ENCODE measurements around the gene TCF25. TPM values are rescaled to one million over a fixed set of nuclear protein-coding genes. Genes with fewer than 3 reads are reported as not detected.

The TCF25 gene
- total RNA-seq, 2 donors from 2014 or later, result 141 to 302 TPM

DNA sequence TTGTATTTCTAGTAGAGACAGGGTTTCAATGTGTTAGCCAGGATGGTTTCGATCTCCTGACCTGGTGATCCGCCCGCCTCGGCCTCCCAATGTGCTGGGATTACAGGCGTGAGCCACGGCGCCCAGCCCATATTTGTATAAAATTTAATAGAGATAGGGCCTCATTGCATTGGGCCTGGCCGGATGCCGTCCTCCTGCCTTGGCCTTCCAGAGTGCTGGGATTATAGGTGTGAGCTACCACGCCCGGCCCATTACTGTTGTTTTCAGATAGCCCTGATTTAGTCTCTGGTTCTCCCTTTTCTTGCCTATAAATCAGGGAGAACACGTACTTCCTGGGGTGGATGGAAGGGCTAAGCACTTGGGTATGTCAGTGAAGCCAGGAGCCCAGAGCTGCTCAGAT is 78.7 kb downstream of the TCF25 start:
- TF ChIP-seq POLR2AphosphoS5 (IDR thresholded peaks at IDR 0.05) (no peak), CTCF (IDR thresholded peaks at IDR 0.05) (no peak), POLR2A (IDR thresholded peaks at IDR 0.05) (no peak)
- Histone ChIP-seq H3K27ac (no peak overlapping the region), H3K36me3 (peaks cover 0 to 5% of the 10 kb centered on the region in 2 donors), H3K4me3 (no peak overlapping the region), H3K9me3 (no peaks in the 10 kb centered on the region), H3K27me3 (replicated peaks; ENCODE audit: insufficient read depth) (no peaks in the 10 kb centered on the region), H3K4me1 (replicated peaks) (peaks cover 5% of the 10 kb centered on the region)
- DNase-seq (ENCODE audit: low spot score), result no peak
- 88% methylated on average over 12 of the region's 12 CpGs for WGBS
- intact Hi-C loops (cut with DNase I), result no loop called here

GRCh38 chr16:89952551-89952950 is 79.2 kb downstream of the TCF25 start:
- Histone ChIP-seq H3K4me1 (replicated peaks) (peaks cover 5% of the 10 kb centered on the region), H3K27ac (no peak overlapping the region), H3K27me3 (replicated peaks; ENCODE audit: insufficient read depth) (no peaks in the 10 kb centered on the region), H3K36me3 (peaks cover 0 to 10% of the 10 kb centered on the region in 2 donors), H3K9me3 (no peaks in the 10 kb centered on the region), H3K4me3 (no peak overlapping the region)
- intact Hi-C loops (cut with DNase I), result no loop called here
- TF ChIP-seq CTCF (IDR thresholded peaks at IDR 0.05) (no peak), POLR2A (IDR thresholded peaks at IDR 0.05) (no peak), POLR2AphosphoS5 (IDR thresholded peaks at IDR 0.05) (no peak)
- WGBS, result 75% methylated on average over 6 of the region's 6 CpGs
- DNase-seq (ENCODE audit: low spot score), result no peak

DNA sequence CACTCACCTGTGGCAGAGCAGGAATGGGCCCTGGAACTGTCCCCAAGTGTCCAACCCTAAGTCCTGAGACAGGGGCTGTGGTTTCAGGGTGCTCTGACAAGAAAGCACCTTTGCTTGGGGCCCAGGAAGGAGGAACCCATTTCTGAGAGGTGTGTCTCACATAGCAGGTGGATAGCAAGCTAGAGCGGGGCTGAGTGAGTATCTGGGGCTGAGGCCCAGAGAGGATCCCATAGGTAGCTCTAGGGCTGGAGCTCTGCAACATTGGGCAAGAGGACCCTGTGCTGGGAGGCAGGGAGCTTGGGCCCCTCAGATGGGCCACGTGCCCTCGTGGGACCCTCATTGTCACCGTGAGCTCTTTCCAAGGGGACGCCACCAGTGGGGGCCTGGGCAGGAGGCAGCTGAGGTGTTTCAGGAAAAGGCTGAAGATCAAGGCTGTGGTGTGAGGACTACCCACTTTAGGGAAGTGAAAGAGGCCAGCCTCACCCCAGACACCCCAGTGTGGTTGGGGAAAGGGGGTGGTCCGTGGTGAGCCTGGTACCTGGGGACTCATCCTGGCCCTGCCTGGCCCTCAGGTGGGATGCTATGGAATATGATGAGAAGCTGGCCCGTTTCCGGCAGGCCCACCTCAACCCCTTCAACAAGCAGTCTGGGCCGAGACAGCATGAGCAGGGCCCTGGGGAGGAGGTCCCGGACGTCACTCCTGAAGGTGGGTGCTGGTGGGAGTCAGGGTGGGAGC is 80.4 kb downstream of the TCF25 start:
- Histone ChIP-seq H3K27me3 (replicated peaks; ENCODE audit: insufficient read depth) (no peaks in the 10 kb centered on the region), H3K4me3 (no peak overlapping the region), H3K4me1 (replicated peaks) (peaks cover 5% of the 10 kb centered on the region), H3K36me3 (peaks cover 0 to 10% of the 10 kb centered on the region in 2 donors), H3K9me3 (no peaks in the 10 kb centered on the region), H3K27ac (no peak overlapping the region)
- TF ChIP-seq CTCF (IDR thresholded peaks at IDR 0.05), result no peak
- no peak for TF ChIP-seq POLR2AphosphoS5 (IDR thresholded peaks at IDR 0.05)
- TF ChIP-seq POLR2A (IDR thresholded peaks at IDR 0.05), result no peak
- no peak for DNase-seq (ENCODE audit: low spot score)
- WGBS, result 90% methylated on average over 11 of the region's 11 CpGs
- intact Hi-C loops (cut with DNase I), result no loop called here

DNA sequence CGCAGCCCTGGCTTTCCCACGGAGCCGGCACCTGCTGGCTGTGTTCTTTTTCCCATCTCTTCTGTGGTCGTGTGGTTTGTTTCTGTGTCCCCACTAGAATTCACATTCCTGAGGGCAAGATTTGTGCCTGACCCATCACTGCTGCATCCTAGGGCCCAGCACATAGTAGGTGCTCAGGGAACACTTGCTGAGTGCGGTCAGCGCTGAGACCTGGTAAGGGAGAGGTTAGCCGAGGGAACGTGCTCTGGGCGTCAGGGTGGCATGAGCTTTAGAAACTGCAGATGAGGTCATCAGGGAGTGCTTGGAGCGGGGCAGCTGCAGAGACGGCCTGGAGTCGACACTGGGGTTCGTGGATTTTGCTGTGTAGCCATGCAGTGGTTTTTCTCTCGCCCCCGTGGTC is 81.1 kb downstream of the TCF25 start:
- Histone ChIP-seq H3K4me3 (no peak overlapping the region), H3K27me3 (replicated peaks; ENCODE audit: insufficient read depth) (no peaks in the 10 kb centered on the region), H3K4me1 (replicated peaks) (peaks cover 5% of the 10 kb centered on the region), H3K9me3 (no peaks in the 10 kb centered on the region), H3K27ac (no peak overlapping the region), H3K36me3 (peaks cover 0 to 10% of the 10 kb centered on the region in 2 donors)
- TF ChIP-seq POLR2A (IDR thresholded peaks at IDR 0.05) (no peak), CTCF (IDR thresholded peaks at IDR 0.05) (no peak), POLR2AphosphoS5 (IDR thresholded peaks at IDR 0.05) (no peak)
- WGBS, result 94% methylated on average over 15 of the region's 15 CpGs
- intact Hi-C loops (cut with DNase I), result no loop called here
- DNase-seq (ENCODE audit: low spot score), result no peak
